HL-60 (cell line): ENCODE results near the gene BRD8.

Experiments
- DNase-seq, 2 experiments: peaks; one replicate each; pipeline ENCODE4 v3.0.0-alpha.2; 2010 to 2020; ENCODE audit warnings: low read depth in 1 of 2, low spot score in 1 of 2
- H3K27ac ChIP-seq: fragments of 250-450 bp; sonication (Bioruptor Pico); replicated peaks from 2 replicates; pipeline ENCODE4 v1.5.1; 2020; ENCODE audit warnings: mild to moderate bottlenecking, moderate library complexity
- H3K27me3 ChIP-seq: fragments of 250-450 bp; sonication (Bioruptor Pico); 2 replicates; pipeline ENCODE4 v1.5.1; 2021; ENCODE audit warnings: mild to moderate bottlenecking, moderate library complexity; ENCODE audit not compliant: insufficient read depth, poor library complexity, severe bottlenecking
- H3K4me3 ChIP-seq: replicated peaks from 2 replicates; pipeline ENCODE4 v1.5.1; 2011; ENCODE audit warnings: mild to moderate bottlenecking, control low read depth, low read length; ENCODE audit not compliant: insufficient read depth
- CTCF ChIP-seq: IDR thresholded peaks from one replicate; pipeline ENCODE4 v1.5.1; 2011; ENCODE audit warnings: low read length, control low read depth, inconsistent platforms; ENCODE audit not compliant: insufficient read depth
- GABPA ChIP-seq: IDR thresholded peaks from 2 replicates; pipeline ENCODE4 v1.6.1; 2012; ENCODE audit warnings: low read depth
- POLR2AphosphoS5 ChIP-seq: IDR thresholded peaks from 2 replicates; pipeline ENCODE4 v1.6.1; 2012; ENCODE audit warnings: low read depth
- REST ChIP-seq: IDR thresholded peaks from 2 replicates; pipeline ENCODE4 v1.6.1; 2012; ENCODE audit warnings: low read depth; ENCODE audit not compliant: insufficient replicate concordance
- SPI1 ChIP-seq: IDR thresholded peaks from 2 replicates; pipeline ENCODE4 v1.6.1; 2012; ENCODE audit warnings: low read depth, mild to moderate bottlenecking, borderline replicate concordance

BRD8 gene

GRCh38 chr5:138129347-138129746 lies 49.1 kb downstream of the BRD8 start:
- no peak overlapping the region for H3K4me3 ChIP-seq
- no peak overlapping the region for H3K27ac ChIP-seq
- TF ChIP-seq CTCF (no peak), POLR2AphosphoS5 (no peak), GABPA (no peak), REST (no peak), SPI1 (no peak)
- H3K27me3 ChIP-seq: no peaks in the 10 kb centered on the region
- no peak for DNase-seq

GRCh38 chr5:138128334-138128733 lies 50.1 kb downstream of the BRD8 start:
- no peak overlapping the region for H3K27ac ChIP-seq
- no peak overlapping the region for H3K4me3 ChIP-seq
- no peak for DNase-seq
- no peaks in the 10 kb centered on the region for H3K27me3 ChIP-seq
- no peak for TF ChIP-seq GABPA
- TF ChIP-seq CTCF: no peak
- no peak for TF ChIP-seq REST
- TF ChIP-seq SPI1: no peak
- TF ChIP-seq POLR2AphosphoS5: no peak

- H3K27me3 ChIP-seq: no peaks in the 10 kb centered on the region
- H3K4me3 ChIP-seq: no peak overlapping the region
- no peak for TF ChIP-seq CTCF
- no peak for TF ChIP-seq REST
- no peak for TF ChIP-seq SPI1
- no peak for TF ChIP-seq POLR2AphosphoS5
- no peak for TF ChIP-seq GABPA
- DNase-seq: no peak
- no peak overlapping the region for H3K27ac ChIP-seq
These were observed 63.2 kb downstream of the BRD8 start for GRCh38 chr5:138115254-138115653.
